ENCODE data around the gene RP2.

Gene RP2

GRCh38 chrX:46844913-46845312 is 8.1 kb downstream of the RP2 start:
- DNase-seq, result no peak

GRCh38 chrX:46849933-46850332 is 13.1 kb downstream of the RP2 start:
- DNase-seq, result no peak

- DNase-seq, result no peak
Observed at GRCh38 chrX:46850771-46851170, 13.9 kb downstream of the RP2 start.

DNA sequence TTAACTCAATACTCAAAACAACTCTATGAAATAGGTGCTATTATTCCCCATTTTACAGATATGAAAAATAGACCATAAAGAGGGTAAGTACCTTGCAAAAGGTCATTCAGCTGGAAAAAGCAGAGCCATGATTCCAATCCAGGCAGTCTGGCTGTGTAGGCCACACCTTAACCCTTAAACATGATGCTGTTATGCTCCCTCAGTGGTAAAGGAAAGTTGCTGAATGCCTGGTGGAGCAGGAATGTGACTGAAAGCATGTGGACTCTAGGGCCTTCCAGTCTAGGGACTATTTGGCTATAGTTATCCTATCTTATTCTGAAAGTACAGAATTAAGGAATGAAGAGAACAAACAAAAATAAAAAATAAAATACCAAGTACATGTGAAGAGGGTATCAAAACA is 19.6 kb downstream of the RP2 start:
- DNase-seq, result no peak

- peak; percentile 4 to 45 (median 19) for DNase-seq
Observed at GRCh38 chrX:46860557-46860956, 23.7 kb downstream of the RP2 start.

DNA sequence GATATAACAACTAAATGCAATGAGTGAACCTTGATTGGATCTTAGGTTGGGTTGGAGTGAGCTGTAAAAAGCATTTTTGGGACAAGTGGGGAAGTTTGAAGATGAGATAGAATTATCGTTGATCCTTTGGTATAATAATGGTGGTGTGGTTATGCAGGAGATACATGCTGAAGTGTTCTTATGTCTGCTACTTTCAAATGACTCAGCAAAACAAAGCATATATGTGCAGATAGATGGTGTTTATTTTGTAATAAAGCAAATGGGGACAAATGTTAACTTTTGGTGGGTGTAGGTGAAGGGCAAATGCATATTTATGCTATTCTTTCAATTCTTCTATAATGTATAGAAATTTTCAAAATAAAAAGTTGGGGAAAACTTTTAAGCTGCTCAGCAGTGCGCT is 26.2 kb downstream of the RP2 start:
- DNase-seq, result no peak

DNA sequence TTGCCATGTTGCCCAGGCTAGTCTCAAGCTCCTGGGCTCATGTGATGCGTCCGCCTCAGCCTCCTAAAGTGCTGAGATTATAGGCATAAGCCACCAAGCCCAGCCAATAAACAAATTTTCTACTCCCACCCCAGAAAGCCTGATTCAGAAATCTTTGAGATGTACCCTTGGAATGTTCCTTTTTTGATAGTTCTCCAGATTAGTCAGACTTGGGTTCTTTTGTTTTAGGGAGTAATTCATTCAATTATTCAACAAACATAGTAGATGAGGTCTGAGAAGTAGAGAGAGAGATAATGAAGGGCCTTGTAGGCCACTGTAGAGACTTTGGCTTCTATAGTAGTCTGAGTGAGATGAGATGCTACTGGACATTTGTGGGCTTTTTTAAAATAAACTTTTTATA is 27.8 kb downstream of the RP2 start:
- DNase-seq, result no peak

- no peak for DNase-seq
Observed at GRCh38 chrX:46865281-46865680, 28.4 kb downstream of the RP2 start.

- no peak for DNase-seq
Observed at GRCh38 chrX:46866726-46867125, 29.9 kb downstream of the RP2 start.

- DNase-seq, result no peak
Observed at GRCh38 chrX:46873746-46874145, 36.9 kb downstream of the RP2 start.

- DNase-seq, result no peak
Observed at GRCh38 chrX:46876901-46877300, 40.1 kb downstream of the RP2 start.

- peak in 1 of 3 experiments; percentile 11 for DNase-seq
Observed at GRCh38 chrX:46882266-46882665, 45.4 kb downstream of the RP2 start.

- DNase-seq, result no peak
Observed at GRCh38 chrX:46884799-46885198, 48.0 kb downstream of the RP2 start.

- no peak for DNase-seq
Observed at GRCh38 chrX:46898207-46898606, 61.4 kb downstream of the RP2 start.

- DNase-seq, result peak; percentile 47 to 98 (median 97)
Observed at GRCh38 chrX:46903458-46904242, 66.8 kb downstream of the RP2 start.

DNA sequence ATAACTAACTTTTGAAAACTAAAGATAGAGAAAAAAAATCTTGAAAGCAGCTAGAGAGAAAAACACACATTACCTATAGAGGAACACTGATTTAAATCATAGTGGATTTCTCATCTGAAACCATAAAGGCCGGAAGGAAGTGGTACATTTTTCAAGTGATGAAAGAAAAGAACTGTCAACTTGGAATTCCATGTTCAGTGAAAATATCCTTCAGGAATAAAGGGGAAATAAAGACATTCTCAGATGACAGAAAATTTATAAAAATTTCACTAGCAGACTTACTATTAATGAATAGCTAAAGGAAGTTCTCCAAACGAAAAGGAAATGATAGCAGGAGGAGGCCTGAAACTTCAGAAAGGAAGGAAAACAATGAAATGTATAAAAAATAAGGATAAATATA is 67.8 kb downstream of the RP2 start:
- DNase-seq, result no peak

DNA sequence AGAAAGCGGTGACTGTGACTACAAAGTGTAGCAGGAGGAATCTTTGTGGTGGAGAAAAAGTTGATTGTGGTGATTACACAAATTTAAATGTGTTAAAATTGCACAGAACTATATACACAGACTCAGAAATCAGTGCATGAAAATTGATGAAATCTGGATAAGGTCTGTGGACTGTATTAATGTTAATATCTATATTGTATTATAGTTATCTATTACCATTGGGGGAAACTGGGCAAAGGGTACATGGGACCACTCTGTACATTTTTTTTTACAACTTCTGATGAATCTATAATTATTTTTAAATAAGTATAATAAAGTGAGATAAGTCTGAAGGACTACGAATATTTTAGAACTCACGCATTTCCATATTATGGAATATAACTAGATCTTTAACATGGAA is 73.6 kb downstream of the RP2 start:
- no peak for DNase-seq

- DNase-seq, result peak; percentile 29 to 94 (median 92)
Observed at GRCh38 chrX:46912098-46912602, 75.3 kb downstream of the RP2 start, which contains the start of gene JADE3. TSS of gene JADE3 (plus strand) at chrX:46912421. CDS start at chrX:46984895, 72,474 bp downstream.

DNA sequence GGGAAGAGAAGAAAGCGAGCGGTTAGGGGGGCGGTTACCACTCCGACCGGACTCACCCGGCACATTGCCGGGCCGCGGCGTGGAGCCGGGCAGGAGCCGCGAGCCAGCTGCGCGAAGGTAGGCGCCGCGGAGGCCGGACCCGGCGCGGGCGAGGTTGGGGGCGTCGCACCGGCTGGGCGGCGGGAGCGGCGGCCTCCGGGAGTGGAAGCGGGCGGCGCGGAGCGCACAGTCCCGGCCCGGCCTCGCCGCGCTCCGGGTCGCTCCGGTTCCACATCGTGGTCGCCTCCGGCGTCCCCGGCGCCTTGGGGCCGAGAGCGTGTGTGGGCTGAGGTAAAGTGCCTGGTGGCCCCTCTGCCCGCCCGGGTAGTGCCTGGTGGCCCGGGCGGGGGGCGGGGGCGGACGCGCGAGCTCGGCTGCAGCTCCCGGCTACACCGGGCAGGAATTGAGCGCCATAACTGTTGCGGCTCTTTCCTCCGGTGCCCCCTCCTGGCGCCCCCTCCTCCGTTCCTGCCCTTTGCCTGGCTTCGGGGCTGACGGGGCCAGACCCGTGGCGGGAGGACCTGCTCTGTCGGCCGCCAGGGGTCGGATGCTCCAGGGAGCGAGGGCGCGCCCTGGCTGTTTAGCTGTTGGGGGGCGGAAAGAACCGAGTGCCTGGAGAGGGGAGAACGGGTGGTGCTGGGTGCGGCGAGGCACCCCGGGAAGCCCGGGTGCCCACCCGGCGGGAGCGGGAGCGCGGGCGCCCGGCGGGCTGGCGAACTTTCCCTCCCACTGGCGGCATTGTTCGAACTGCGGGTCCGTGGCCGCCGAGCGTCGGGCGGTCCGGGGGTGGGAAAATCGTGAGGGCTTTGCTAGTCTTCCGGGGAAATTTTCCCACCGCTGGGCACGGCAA is 76.0 kb downstream of the RP2 start:
- peak; percentile 5 to 82 (median 79) for DNase-seq

DNA sequence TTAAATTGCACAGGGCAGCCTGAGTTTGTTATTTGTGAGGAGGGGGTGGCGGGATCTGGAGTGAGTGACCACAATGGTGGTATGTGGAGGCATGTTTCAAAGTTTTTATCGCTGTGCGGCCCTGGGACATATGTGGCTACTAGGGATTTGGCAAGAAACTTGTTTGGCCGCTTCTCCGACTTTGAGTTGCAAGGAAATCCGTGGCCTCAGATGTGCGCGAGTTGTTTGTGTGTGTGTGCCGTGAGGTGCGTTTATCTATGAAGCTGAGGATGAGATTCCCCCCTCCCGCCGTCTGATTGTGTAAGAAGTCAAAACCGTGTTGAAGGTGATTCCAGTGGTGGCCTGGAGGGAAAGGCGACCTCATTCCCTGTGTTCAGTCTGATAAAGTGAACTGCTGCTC is 76.8 kb downstream of the RP2 start:
- peak in 2 of 3 experiments; percentile 12 to 55 for DNase-seq

- no peak for DNase-seq
Observed at GRCh38 chrX:46916273-46916672, 79.4 kb downstream of the RP2 start.

GRCh38 chrX:46917622-46918021 is 80.8 kb downstream of the RP2 start:
- DNase-seq, result no peak

GRCh38 chrX:46918434-46918833 is 81.6 kb downstream of the RP2 start:
- no peak for DNase-seq

DNA sequence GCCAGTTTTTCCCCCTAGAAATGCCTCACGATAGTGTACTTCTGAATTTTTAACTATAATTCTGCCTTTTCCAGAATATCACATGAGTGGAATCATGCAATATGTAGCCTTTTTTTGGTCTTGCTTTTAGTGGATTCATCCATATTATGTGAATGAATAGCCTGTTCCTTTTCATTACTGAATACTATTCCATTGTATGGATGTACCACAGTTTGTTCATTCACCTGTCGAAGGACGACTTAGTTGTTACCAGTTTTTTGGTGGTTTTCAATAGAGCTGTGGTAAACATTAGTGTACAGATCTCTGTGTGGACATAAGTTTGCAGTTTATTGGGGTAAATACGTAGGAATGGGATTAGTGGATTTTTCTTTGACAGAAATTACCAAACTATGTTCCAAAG is 83.4 kb downstream of the RP2 start:
- DNase-seq, result no peak
